HG02943 (cell line): ENCODE measurements around the gene UBE2B.
"Not testable (repeated sequence)": the region's sequence is repeated elsewhere in the genome, so short reads cannot be mapped to it uniquely, and the experiment has no call there.

ENCODE experiments used
- ATAC-seq: cut with Tn5 transposase; IDR thresholded peaks from one replicate; pipeline ENCODE4 v1.9.1; 2021; ENCODE audit warnings: mild to moderate bottlenecking, low read depth, moderate library complexity; ENCODE audit not compliant: unreplicated experiment

UBE2B gene

DNA sequence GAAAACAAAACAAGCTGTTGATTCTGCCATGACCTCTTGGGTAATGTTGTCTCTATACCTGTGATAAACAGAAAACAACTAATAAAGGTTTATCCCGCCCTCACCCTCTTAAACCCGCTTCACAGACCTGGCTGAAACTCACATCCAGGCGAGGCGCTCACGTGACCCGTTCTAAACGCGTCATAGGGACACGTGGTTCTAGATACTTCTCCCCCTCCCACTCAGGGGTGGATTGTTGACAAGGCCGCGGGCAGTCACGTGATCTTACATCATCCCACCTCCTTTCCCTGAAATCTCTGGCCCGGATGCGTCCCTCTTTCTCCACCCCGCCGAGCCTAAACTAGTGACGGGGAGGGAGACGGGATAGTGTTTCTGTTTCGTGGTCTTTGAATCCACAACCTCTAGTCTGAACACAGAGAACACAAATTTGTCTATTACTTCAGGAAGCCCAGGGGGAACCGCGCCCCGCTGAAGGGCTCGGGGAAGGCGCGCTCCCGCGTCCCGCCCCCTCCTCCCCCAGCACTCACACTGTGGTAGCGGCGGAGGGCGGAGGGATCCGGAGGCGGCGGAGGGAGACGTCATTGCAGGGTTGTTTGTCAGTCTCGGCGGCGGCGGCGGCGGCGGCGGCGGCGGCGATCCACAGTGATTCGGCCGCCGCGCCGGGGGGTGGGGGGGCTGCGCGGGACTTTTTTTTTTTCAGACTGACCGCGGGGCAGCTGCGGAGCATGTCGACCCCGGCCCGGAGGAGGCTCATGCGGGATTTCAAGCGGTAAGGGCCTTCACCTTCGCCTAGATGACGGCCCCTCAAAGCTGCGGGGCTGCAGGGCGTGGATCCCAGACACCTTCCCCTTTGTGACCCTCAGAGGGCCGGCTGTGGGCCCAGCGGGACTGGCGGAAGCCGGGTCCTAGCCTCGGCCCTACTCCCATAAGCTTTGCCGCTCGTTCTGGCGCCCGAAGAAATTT, at the start of gene UBE2B:
UBE2B (plus strand) TSS at position 699 of the 963 bp plus-strand sequence; CDS start at position 726, 27 bp downstream.
- ATAC-seq: peak; percentile 72

DNA sequence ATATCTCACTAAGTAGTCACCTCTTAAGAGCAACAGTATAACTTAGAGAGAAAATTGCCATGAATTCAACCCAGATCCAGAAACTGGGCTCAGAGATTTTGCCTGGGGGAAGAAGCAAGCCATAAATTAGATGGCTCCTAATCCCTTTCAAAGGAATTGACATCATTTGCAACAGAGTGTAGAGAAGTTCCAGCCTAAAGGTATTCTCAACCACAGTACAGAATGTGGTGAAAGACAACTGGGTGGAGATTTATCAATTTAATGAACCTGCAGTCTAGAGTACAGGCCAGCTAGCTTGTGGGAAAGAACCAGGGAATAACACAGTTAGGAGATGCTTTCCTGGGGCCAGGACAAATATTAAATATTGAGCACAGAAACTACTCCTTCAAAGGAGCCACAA, 44.0 kb upstream of the UBE2B start:
- ATAC-seq: no peak

DNA sequence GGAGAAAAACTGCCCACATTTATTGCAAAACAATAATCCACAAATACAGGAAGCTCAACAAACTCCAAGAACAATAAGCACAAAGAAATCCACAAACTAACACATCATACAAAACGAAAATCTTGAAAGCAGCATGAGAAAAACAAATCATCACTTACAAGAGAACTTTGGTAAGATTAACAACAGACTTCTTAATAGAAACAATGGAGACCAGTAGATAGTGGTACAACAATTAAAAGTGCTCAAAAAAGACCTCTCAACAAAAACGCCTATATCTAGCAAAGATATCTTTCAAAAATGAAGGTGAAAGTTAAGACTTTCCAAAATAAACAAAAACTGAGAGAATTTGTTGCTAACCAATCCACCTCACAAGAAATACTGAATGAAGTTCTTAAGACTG, 42.8 kb upstream of the UBE2B start:
- ATAC-seq: no peak

DNA sequence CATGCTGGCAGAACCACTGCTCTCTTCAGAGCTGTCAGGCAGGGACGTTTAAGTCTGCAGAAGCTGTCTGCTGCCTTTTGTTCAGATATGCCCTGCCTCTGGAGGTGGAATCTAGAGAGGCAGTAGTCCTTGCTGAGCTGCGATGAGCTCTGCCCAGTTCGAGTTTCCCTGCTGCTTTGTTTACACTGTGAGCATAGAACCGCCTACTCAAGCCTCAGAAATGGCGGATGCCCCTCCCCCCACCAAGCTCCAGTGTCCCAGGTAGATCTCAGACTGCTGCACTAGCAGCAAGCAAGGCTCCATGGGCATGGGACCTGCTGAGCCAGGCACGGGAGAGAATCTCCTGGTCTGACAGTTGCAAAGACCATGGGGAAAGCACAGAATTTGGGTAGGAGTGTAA, 34.5 kb upstream of the UBE2B start:
- not testable (repeated sequence) for ATAC-seq

DNA sequence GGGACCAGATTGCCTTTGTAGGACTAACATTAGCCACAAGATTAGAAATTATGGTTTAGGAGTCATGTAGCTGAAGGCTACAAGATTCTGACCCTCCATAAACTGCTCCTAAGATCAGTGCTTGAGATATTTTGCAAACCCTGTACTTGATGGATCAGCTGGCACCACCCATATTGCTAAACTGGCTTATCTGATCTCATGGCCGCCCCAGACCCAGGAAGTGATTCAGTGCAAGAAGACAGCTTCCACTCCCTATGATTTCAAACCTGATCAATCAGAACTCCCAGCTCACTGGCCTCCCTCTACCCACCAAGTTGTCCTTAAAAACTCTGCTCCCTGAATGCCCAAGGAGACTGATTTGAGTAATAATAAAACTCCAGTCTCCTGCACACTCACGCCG, 27.9 kb upstream of the UBE2B start:
- not testable (repeated sequence) for ATAC-seq

DNA sequence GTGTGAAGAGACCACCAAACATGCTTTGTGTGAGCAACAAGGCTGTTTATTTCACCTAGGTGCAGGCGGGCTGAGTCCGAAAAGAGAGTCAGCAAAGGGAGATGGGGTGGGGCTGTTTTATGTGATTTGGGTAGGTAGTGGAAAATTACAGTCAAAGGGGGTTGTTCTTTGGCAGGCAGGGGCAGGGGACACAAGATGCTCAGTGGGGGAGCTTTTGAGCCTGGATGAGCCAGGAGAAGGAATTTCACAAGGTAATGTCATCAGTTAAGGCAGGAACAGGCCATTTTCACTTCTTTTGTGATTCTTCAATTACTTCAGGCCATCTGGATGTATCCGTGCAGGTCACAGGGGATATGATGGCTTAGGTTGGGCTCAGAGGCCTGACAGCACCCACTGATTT, 25.9 kb upstream of the UBE2B start:
- ATAC-seq: not testable (repeated sequence)

DNA sequence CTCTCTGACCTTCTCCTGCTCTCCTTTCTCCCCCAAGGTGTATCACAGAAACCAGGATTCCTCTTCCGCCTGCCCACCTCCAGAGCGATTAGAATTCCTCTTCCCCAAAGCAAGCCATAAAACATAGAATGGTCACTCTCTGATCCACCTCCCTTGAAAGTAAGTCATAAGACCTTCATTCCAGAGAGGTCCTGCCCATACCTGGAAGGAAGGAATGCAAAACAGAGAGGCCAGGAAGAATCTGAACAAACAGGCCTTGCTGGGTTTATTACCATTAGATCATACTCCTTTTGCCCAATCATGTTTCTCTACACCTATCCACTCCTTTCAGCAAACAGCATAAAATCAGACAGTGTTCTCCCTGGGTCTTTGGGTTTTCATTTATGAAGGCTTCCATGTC, 25.4 kb upstream of the UBE2B start:
- ATAC-seq: no peak

DNA sequence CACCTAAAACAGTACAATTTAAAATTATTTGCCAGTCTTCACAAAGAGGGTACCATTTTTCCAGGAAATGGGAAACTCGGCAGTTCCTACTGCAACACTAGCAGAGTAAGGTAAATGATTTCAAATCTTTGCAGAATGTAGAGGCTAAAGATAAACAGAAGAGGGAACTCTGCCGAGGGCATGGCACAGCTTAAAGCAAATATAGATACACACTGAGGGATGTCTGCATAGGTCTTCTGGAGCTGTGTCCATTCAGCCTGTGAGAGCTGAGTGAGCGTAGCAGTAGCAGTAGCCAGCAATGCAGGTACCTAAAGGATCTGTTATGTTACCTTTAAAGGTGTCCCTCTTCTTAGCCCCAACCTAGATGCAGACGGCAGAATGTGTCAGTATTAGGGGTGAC, 21.9 kb upstream of the UBE2B start:
- no peak for ATAC-seq

DNA sequence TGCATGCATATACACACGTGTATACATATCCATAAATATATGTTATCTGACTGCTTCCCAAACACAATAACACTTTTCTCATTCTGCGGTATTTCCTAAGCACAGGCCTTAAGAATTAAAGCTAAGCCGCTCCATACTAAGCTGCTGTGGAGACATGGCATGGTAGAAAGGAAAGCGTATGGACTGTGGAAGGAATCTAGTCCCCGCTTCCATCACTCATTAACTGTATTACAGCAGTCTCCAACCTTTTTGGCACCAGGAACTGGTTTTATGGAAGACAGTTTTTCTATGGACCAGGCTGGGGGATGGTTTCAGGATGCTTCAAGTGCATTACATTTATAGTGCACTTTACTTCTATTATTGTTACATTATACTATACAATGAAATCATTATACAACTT, 15.7 kb upstream of the UBE2B start:
- no peak for ATAC-seq

DNA sequence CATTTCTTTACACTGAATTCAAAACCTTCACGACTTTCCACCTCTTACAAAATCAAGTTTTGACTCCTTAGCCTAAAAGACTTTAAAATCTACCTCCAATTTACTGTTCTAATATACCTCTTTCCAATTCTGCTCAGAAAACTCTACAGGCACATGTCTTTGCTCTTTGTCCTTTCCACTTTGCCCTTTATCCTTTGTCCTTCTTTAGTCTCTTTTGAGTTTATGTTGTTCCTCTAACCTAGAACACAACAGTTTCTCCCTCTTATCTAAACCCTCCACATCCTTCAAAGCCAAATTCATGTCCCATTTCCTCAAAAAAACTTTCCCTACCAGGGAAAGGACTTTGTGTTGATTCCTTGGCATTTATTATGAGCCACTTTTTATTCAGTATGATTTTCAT, 5.8 kb upstream of the UBE2B start:
- ATAC-seq: no peak

DNA sequence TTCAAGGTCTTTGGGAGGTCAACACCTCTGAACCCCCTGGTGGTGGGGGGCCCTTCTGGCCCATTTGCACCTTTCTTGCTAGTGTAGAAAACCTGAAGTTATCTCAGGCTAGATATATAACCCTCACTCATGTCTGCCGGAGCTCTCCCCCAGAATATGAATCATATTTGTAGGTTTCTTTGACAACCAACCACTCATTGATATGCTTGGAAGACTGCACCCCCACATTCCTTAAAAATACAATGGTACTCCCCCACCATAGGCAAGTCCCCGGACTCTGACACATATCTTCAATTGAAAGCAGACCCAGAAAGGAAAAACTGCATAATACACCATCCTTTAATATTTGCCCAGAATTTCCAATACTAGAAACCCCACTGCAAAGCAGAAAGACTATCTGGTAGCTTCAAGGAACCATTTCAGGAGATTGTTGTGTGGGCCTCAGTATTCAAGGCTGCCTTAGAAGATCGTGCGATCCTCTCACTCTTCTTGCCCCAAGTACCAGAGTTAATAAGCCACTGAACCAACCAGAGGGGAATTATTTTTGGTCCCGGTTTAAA, 978 bp upstream of the UBE2B start:
- peak; percentile 3 for ATAC-seq

DNA sequence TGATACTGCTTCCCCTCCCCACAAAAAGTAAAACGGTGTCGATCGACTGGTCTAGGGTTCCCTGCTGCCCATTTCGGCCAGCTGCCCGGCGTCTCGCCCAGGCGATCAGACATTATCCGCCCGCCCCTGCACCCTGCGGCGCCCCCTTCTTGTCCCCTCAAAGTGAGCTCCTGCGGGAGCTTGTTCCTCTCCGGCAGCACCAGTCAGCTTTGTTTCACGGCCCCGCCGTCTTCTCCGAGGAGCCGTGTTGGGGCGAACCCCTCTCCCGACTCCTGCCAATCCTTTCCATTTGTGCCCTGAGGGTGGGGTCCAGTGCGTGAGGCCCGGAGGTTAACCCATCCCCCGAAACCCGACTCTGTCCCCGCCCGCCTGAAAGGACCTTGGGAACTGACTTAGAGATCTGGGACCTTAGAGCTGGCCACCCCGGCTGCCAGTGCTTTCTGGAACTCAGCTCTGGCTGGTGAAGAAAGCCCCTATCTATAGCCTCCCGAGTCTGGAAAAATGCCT, 518 bp downstream of the UBE2B start:
- ATAC-seq: peak; percentile 4

DNA sequence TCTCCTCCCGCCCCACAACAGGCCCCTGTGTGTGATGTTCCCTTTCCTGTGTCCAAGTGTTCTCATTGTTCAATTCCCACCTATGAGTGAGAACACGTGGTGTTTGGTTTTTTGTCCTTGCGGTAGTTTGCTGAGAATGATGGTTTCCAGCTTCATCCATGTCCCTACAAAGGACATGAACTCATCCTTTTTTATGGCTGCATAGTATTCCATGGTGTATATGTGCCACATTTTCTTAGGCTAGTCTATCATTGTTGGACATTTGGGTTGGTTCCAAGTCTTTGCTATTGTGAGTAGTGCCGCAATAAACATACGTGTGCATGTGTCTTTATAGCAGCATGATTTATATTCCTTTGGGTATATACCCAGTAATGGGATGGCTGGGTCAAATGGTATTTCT, 2.3 kb downstream of the UBE2B start:
- not testable (repeated sequence) for ATAC-seq

DNA sequence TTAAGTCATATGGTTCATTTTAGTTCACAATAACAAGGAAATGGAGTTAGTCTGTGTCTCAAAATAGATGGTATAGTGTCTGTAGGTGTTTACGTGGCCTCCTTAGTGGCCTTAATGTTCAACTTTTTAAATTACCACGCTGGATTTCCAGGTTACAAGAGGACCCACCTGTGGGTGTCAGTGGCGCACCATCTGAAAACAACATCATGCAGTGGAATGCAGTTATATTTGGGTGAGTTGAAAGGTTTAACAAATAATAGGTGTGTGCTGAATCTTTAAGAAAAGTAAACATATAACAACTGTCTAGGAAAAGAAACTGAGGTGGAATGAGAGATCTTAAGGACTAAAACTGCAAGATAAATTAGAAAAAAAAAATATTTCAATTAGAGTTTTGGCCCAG, 2.9 kb downstream of the UBE2B start:
- ATAC-seq: no peak

DNA sequence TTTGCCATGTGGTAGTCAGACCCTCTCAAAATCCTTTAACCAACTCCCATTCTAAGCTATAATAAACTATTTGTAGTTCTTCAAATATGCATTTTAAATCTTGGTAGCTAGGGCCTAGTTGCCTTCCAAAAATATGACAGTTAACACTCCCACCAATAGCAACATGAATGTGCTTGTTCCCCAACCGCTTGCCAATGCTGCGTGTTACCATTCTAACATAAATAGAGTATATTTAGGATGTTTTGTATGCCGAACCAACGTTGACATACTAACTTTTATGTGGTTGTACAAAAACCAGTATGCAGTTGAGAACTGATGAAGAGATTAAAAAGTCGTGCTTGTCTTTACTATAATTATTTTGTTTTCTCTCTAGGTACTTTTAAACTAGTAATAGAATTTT, 9.0 kb downstream of the UBE2B start:
- no peak for ATAC-seq

DNA sequence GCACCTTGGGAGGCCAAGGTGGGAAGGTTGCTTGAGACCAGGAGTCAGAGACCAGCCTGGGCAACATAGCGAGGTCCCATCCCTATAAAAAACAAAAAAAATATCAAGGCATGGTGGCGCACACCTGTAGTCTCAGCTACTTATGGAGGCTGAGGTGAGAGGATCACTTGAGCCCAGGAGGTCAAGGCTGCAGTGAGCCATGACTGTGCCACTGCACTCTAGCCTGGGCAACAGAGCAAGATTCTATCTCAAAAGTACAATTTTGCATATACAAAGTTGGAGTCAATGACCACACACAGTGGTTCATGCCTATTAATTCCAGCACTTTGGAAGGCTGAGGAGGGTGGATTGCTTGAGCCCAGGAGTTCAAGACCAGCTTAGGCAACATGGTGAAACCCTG, 10.8 kb downstream of the UBE2B start:
- ATAC-seq: not testable (repeated sequence)

DNA sequence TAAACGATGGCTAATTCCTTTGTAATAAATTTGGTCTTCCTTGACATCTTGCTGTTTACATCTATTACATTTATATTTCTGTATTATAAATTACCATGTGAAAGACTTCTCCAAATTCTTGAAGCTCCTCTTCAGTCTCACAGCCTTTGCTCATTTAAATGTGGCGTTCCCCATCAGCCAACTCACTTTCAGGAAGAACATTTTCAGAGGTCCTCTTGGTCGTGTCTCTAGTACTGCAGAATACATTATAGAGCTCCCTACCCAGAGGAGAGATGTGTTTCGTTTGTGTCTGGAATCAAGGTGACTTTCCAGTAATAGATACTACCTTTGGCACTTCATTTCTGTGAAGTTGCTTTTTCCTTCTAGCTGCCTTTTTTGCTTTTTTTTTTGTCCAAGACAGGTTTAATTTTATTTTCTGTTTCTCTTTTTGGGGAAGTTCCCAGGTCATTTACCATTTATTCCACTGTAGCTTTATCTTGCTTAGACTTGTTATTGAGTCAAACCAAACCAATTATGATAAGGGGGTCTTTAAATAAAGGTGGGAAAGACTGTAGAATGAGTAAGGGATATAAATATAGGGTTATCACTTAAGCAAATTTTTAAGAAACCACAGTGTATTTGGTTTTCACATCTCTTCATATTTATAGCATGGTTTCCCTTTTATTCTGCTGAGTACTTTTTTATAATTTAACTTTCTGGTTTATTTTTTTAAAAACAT, 12.8 kb downstream of the UBE2B start:
- ATAC-seq: no peak

DNA sequence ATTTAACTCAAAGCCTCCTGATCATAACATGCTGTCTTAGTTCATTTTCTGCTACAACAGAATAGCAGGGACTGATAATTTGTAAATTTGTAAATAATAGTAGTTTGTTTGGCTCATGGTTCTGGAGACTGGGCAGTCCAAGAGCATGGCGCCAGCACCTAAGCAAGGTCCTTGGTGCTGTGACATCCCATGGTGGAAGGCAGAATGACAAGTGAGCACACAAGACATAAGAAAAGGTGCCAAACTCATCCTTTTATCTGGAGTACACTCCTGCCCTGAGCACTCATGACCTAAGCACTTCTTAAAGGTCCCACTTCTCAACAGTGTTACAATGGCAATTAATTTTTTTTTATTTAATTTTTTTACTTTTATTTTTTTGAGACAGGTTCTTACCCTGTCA, 16.1 kb downstream of the UBE2B start:
- no peak for ATAC-seq

DNA sequence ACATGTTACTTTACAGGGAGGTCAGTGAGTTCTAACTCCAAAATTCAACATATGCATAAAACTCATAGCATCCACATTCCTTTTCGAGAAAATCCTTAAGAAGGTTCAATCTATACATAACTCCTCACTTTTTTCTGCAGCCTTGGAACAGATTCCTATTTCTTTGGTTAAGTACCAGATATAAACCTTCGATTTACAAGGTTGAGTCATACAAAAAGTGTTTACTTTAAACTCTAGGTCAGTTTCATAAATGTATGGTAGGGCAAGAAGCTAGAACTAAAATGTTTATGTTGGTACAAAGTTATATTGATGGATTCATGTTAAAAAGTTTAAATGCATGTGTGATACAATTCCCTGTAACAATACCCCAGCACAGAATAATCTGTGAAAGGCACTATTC, 20.9 kb downstream of the UBE2B start:
- no peak for ATAC-seq

DNA sequence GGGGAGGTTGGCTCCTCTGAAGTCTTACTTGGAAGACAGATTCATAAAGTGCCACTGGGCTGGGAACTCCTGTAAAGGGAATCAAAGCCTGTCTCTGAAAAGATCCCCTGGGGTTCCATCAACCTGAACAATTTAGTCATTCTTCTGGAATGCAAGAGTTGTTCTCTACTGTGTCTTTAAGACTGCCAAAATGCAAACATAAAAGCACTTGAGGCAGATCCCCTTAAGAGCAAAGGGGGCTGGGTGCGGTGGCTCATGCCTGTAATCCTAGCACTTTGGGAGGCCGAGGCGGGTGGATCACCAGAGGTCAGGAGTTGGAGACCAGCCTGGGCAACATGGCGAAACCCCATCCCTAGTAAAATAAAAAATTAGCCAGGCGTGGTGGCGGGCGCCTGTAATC, 23.6 kb downstream of the UBE2B start:
- no peak for ATAC-seq

DNA sequence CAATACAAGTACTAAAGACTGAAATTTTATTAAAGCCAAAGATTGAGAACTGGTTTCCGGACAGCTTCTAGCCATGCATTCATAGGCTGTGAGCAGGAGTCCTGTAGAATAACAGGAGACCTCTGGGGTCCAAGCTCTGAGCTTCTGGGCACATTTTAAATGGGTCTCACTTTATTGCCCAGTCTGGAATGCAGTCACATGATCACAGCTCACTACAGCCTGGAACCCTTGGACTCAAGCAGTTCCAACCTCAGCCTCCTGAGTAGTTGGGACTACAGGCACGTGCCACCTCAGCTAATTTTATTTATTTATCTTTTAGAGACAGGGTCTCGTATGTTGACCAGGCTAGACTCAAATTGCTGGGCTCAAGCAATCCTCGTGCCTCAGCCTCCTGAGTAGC, 24.9 kb downstream of the UBE2B start:
- ATAC-seq: no peak
